Cortex of kidney (tissue), 1 donor: Measurements from ENCODE around the gene RNF215.
"Not testable (repeated sequence)": the region's sequence is repeated elsewhere in the genome, so short reads cannot be mapped to it uniquely, and the experiment has no call there.

Source experiments
- DNase-seq: peaks from one replicate; lab custom pipeline; 2025; lab: John Stamatoyannopoulos, UW

RNF215 gene

GRCh38 chr22:30357650-30358215 is 29.5 kb downstream of the RNF215 start:
- DNase-seq, result no peak

DNA sequence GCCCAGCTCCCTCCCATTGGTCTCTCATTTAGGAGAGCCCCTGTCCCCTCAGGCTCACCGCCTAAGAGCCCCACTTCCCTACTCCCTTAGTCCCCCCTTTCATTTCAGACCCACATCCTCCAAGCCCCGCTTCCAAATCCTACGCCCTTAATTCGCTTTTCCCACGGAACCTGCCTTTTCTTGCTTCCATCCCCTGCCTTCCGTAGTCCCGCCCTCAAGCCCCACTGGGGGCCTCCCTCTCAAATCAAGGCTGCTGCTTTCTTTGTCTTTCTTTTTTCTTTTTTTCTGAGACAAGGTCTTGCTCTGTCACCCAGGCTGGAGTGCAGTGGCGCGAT is 30.0 kb downstream of the RNF215 start:
- no peak for DNase-seq

GRCh38 chr22:30356449-30357235 is 30.6 kb downstream of the RNF215 start, which contains the start of the genes CCDC157 and SF3A1:
Gene CCDC157 (plus strand): TSS chr22:30357007. CDS start chr22:30366001, 8,994 bp downstream.
Gene SF3A1 (minus strand): TSS chr22:30356894. CDS start chr22:30356792, 102 bp downstream.
- DNase-seq, result peak; percentile 19

DNA sequence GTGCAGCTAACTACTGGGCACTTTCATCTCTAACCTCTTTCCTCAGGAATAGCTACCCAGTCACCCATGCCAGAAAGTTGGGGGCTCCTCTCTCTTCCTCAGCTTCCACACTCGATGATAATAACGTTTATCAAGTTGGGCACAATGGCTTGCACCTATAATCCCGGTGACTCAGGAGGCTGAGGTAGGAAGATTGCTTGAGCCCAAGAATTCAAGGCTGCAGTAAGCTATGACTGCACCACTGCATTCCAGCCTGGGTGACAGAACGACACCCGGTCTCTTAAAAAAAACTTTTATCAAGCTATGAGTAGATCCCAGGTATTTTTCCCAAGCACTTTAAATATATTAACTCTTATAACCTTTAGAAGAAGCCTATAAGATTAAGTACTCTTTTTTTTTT is 32.6 kb downstream of the RNF215 start:
- no peak for DNase-seq

GRCh38 chr22:30351226-30351625 is 36.0 kb downstream of the RNF215 start:
- DNase-seq, result no peak

GRCh38 chr22:30348809-30349208 is 38.4 kb downstream of the RNF215 start:
- no peak for DNase-seq

DNA sequence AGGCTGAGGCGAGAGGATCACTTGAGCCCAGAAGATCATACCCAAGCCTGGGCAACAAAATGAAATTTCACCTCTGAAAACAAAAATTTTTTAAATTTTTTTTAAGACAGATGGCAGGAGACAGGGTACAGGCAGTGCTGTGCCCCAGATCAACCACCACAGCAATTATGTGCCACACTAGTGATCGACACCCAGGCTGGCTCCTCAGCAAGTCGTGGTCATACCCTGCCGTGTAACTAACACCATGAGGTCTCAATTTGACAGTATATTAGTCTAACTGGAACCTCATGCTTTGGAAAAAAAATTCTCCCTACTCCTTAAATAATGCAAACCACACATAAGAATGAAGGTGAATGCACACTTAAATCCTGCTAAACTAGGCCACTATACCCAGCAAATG is 38.8 kb downstream of the RNF215 start:
- no peak for DNase-seq

DNA sequence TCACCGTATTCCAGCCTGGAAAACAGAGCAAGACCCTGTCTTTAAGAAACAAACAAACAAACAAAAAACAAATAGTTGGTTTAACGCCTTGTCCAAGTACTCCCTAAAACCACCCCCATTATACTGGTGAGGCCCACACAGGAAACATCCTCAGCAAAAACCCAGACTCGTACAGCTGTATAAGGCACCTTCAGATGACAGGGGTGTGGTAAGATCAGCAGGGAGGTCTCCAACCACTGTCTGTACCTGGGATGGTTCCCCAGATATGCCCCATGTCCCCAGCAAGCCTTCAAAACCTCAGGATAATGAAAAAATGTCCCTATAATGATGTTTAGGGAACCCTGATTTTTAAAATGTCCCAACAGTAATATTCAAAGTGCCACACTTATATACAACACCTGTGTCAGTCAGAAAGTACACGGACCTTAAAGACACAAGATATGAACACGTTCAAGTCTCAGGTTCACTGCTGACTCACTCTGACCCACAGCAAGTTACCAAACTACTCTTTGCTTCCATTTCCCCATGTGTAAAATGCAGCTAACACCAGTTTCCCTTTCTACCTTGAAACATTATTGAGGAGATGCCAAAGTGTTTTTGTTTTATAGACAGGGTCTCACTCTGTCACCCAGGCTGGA is 39.8 kb downstream of the RNF215 start:
- no peak for DNase-seq

DNA sequence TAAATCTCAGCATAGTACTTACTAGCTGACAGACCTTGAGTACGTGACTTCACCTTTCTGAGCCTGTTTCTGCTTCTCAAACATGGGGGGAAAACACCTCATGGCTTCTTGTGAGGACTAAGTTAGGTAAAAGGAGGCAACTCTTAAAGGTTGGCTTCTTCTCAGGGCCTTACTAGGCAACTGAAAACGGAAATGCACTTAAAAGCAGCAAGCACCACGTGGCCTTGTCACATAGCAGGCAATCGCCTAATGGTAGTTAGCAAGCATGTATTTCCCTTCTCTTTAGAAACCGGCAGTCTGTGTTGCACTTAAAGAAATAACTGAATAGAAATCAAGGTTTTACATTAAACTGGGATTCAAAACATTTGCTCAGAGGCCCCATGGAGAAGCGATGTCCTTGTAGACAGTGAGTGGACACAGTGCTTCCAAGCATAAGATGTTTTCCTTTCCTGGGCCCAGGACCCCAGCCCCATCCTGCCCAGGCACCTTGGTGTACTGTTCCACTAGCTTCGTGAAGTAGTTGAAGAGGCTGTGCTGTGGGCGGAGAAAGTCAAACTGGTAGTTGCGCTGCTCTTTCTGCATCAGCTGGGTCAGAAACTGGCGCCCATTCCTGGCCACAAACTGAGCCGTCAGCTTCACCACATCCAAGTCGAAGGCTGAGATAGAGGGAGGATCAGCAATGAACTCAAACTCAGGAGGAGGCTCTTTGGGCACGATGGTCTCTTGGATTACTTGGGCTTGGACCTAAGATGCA is 42.6 kb downstream of the RNF215 start:
- DNase-seq, result no peak

DNA sequence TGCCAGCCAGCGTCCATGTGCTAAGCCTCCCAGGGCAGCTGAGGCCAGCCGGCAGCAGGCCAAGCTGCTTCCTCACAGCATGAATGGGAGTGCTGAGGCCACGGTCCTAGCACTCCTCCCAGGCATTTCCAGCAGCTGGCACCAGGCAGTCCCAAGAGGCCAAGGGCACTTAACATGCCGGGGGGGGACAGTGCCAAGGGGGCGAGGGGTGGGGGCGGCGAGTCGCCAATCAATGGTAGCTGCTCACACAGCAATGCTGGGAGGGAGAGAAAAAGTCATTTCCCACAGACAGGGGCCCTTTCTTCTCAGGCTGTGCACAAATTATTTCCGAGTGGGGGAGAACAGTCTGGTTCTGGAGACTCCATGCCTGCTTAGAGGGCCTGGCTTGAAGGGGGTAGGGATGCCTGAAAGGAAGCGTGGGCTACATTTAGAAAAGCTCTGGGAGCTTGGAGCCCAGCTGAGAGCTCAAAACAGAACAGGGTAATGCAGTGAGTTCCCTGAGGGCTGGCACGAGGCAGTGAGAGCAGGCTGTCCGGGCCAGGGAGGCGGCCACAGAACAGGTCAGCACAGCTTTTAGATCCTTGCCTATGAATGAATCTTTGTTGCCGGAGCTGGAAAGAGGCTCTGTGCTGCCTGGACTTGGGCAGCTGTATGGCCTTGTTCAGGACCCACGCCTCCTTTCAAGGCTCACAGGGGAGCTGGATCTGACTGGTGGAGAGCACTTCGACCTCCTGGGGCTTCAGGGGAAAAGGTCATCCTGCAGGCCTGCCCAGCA is 46.1 kb downstream of the RNF215 start:
- no peak for DNase-seq

- no peak for DNase-seq
Observed at GRCh38 chr22:30338802-30339201, 48.4 kb downstream of the RNF215 start.

DNA sequence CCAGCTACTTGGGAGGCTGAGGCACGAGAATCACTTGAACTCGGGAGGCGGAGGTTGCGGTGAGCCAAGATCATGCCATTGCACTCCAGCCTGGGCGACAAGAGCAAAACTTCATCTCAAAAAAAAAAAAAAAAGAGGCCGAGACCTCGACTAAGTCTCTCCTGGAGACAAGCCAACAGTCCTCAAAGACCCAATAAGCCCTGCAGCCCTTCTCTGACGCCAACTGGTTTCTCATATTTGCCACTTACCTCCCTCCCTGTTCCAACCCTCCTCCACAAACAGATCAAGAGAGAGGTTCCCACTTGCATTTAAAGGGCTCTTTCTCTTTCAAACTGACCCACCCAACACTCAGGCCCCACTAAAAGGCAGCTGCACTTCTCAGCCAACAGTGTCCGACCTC is 48.9 kb downstream of the RNF215 start:
- DNase-seq, result not testable (repeated sequence)

GRCh38 chr22:30337461-30337778 is 49.8 kb downstream of the RNF215 start:
- DNase-seq, result no peak

DNA sequence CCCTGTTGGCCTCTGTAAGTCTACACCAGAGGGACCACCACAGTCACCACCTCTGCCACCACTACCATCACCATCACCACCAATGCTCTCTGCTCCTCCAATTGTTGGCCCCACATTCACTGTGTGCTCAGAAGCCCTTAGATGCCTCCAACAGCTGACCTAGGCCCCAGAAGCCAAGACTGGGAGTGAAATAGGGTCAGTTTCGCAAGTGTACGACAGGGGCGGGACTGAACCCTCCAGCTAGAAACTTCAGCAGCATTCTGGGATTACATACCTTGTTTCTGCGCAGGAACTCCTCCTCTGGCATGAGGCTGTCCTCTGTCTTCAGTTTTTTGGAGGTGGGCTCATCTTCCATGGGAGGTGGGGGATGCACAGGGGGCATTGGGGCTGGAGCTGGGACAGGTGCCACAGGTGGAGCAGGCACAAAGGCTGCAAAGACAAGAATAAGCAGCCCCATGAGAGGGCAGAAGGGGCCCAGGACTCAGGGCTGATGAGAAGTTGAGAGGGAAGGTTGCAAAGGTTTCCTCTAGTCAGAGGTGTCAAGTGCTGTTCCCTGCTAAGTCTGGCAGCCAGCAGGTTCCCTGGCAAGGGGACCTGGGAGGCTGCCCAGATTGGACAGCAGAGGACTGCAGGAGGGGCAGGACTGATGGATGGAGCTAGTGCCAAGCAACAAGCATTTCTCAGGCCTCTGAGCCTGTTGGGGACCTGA is 50.3 kb downstream of the RNF215 start:
- DNase-seq, result no peak

DNA sequence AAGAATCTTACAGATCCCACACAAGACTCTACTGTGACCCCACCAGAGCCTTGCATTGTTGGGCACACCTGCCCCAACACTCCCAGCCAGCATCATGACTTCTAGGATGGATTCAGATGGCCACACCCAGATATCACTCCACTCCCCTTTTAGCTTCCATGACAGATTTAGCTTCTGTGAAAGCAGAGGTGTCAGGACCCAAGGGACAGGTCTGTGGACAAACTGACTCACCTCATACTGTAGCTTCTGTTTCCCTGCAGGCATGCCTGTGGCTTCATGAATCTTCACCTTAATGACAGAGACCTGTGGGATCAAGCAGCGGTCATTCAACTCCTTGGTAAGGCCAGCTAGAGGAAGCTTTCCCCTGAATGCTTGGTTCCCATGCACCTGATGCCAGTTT is 52.0 kb downstream of the RNF215 start:
- DNase-seq, result no peak

DNA sequence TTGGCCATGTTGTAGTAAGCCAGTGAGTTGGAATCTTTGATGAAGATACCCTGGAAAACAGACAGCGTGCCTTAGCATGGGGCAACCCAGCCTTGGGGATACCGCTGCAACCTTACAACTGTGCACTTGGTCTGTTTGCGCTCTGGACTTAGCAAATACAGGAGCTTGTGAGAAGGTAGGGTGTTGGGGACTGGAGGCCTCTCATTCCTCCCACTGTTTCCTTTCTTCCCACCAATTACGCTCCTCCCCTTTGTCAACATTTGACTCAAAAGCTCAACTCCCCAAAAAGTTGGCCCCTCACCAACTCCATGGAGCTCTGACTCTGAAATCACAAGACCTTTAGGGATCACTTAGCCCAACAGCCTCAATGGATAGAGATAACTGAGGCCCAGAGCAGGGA is 52.6 kb downstream of the RNF215 start:
- DNase-seq, result no peak

DNA sequence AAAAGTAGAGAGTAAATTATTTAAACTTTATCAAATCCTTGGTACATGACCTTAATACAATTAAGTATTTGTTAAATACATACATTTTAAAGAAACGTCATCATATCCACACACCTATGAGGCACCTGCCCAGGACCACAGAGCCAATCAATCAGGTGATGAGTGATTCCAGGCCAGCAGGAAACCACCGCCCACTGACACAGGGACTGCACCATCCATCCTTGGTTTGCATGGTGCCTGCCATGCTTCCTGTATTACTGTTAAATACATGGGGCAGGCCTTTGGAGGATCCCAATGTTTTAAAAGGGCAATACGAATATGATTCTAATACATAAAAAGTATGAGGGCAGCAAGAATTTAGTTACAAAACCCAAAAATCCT is 53.5 kb downstream of the RNF215 start:
- DNase-seq, result no peak

- DNase-seq, result no peak
Observed at GRCh38 chr22:30332994-30333706, 54.1 kb downstream of the RNF215 start.

GRCh38 chr22:30332551-30332950 is 54.7 kb downstream of the RNF215 start:
- DNase-seq, result no peak
